Activated T-cell treated with anti-CD3 and anti-CD28 coated beads for 24 hours (primary cell): ENCODE data around the gene LEKR1.
A peak's percentile ranks its signal among the peaks of the same experiment; 100 is the strongest.
"Not testable (repeated sequence)": the region's sequence is repeated elsewhere in the genome, so short reads cannot be mapped to it uniquely, and the experiment has no call there.

Experiments used
- DNase-seq: peaks from one replicate; pipeline ENCODE4 v3.0.0-alpha.2; 2020; ENCODE audit warnings: low read depth

Gene LEKR1

DNA sequence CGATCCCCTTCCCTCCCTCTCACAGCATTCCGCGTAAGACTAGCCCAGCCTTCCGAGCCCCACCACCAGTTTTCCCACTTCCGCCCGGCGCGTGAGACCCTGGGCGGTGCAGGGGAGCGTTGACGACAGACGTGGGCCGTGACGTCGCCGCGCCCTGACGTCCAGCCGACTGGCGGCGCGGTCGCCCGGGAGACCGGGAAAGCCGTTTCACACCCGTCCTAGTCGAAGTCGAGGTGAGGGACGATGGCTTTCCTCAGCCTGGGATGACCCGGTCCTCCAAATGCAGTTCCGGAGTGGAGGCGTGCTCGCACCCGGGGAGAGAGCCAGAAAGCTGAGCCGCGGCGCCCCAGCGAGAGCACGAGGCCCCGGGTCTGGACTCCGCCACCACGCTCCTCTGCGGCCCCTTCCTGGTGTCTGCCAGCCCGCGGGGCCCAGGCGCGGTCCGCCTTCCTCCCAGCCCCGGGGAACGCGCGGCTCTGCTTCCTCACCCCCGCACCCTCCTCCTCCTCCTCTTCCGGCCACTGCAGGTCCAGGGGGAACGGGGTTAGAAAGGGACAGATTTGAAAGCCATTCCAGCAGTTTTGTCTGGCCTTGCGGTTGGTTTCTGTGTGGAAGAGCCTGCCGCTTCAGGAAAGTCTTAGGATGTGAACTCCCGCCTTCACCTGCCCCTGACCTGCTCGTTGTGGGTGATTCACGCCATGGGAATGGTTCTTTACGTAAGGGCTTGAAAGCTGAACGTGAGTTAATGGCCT is at the start of gene LEKR1:
Gene LEKR1, plus strand, starts transcription at position 210 of the 752 bp plus-strand sequence. CDS start 2,977 bp downstream, outside the sequence.
- peak; percentile 67 for DNase-seq

DNA sequence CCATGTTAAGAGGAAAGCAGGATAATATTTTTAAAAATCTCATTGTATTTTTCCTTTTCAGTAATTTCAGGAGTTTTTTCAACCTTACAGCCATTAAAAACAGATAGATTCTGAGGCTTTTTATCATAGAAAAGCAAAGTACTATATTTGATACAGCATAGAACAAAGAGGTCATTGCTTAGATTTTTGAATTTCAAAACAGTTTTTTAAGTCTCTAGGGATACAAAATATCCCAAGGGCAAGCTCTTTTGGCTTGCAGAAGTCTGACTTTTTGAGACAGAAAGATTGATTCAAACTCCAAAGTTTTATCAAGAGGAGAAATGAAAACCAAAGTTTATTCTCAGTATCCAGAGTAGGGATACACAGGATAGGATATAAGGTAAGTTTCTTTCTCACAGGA is 49.3 kb upstream of the LEKR1 start:
- DNase-seq, result no peak

DNA sequence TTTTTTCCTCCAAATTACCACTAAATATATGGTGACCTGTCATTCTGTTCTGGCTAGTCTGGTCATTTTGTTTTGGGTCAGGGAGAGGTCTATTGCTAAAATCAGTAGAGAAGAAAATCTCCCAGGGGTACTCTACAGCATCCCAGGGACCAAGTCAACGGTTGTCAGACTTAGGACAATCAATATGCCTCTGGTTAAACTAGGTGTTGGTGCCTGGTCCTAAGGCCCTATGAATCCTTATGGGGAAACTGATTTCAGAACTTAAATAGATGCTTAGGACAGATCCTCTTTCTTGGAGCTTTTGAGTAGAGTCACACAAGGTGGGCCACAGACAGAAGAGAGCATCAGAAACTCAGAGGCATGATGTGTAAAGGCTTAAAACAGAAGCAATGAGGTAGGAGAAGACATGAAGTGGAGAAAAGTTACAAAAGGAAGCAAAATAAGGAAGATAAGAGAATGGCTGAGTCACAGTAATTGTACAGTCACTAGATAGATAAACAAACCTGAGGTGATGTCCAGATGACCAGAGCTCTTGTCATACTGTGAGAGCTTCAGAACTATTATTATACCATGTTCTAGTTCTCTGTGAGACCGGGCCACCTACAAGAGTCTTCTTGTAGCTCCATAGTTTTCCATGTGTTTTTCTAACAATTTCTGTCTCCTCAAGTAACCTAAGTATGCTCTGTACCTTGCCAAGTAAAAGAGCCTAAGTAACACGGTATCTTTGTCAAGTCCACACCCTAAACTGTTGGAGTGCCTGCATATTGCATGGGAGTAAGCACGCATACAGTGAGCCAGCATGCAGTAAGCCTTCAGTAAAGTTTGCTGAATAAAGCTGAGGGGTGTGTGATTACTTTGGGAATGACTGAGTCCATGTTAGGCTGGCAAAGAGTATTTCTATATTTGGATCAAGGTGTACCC is 44.6 kb upstream of the LEKR1 start:
- DNase-seq, result no peak

DNA sequence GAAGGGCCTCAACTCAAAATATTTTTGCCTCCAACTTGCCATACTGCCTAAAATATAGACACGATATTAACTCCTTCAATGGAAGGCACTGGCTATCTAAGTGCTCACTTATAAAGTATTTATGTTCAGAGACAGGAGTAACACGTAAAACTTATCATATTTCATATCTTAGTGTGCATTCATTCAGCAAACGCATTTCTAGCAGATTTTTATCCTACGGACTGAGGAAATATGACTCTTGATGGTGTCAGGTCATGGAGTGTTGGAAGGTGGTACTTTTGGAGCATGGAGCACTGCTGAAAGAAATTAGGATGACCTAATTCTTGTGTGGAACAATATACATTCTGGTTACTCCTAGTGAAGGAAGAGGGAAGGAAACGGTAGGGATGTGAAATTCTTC is 43.8 kb upstream of the LEKR1 start:
- no peak for DNase-seq

DNA sequence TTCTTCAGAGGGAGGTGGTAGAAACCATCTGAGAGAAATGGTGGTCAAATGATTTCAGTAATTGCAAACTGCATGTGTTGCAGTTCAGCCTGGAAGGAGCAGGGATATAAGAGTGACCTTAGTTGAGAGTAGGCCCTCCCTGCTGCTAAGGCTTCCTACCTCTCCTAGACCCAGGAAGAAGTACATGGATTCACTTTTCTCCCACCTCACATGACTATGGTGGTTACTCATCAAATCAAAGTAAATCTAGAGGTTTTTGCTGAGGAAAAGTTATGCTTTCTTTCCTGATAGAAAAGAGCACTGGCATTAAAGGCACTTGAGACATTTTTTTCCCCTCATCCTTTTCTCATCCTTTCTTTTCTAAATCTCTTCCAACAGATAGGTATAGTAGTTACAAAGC is 43.2 kb upstream of the LEKR1 start:
- no peak for DNase-seq

DNA sequence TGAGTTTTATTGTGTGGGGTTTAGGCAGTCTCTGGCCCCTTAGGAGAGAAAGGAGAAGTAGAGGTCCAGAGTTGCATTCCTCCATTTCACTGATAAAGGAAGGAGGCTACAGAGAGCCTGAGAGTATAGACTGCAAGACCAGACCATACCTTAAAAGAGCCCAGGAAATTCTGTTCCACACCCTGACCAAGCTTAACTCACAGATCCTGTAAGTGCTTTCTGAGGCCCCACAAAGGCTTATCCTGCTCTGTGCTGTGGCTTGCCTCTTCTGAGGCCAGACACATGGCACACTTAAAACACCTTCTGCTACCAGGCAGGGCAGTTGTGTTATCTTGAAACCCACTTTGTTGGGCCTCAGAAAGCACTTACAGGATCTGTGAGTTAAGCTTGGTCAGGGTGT is 39.2 kb upstream of the LEKR1 start:
- no peak for DNase-seq

DNA sequence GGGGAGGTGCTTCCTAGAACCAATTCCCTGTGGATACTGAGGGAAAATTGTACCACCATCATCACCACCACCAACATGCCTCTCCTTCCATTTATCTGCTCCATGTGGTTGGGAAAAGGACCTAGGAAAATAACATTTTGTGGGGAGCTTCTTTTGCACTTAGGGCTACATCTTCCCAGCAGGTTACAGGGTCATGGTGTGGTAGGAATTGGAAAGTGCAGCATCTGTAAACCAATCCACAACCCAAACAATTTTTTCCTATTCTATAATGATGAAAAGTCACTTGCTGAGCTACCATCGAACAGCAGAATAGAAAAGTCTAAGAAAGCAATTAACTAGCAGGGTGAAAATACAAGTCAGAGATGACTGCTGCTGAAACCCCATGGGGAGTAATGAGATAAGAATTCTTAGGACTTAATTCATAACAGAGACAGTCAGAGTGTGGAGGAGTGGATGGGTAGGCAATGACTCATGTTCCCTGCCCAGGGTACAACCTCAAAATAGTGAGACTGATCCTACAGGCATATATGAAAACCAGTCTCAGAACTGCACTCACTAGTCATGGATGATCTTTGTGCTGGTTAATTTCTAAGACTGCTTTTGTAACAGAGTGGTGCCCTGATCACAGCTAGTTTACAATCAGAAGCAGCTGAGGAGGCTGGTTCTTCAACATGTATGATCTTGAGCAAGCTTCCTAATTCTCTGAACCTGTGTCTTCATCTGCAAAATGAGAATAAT is 38.1 kb upstream of the LEKR1 start:
- peak; percentile 25 for DNase-seq

DNA sequence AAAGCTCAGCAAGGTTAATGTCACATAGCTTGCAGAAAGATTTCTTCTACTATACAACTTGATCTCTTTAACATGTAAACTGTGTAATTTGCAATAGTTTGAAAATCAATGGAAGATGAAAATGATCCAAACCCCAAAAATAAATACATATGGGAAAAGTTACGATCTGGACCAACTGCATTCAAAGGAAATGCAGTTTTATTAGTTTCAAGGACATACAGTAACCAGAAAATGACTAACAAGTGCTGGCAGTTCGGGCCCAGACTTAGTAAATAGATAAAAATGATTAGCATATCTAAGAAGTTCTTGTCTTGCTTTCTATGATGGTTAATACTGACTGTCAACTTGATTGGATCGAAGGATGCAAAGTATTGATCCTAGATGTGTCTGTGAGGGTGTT is 37.3 kb upstream of the LEKR1 start:
- DNase-seq, result no peak

DNA sequence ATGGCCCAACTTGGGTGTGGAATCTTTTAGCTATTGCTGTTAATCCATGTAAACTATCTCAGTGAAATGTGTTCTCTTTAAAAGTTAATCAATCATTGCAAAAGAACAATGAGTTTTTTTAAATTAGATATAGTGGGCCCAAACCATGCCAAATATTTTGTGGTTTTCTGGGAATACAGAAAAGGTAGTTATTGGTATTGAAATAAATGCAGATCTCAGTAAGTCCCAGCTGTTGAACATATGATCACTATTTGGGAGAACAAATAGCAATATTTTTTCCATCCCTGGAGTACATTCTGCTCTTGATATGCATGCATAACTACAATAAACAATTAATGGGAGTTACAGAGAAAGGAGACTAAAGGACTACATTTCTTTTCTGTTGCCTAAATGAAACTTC is 36.0 kb upstream of the LEKR1 start:
- DNase-seq, result no peak

DNA sequence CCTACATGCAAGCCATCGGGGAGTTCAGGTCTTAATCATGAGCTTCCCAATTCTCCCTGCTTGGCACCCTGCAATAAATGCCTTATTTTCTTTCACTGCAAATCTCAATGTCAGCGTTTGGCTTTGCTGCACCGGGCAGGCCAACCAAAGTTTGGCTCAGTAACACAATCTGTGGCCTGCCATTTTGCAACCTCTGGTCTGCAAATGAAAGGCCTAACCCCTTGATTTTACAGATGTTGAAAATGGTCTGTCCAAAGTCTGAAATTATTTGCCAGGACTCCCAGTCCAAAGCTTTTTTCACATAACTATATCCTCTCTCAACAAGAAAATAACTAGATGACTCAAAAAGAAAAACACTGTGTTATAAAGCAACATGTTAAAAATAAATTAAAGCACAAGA is 34.0 kb upstream of the LEKR1 start:
- DNase-seq, result no peak

DNA sequence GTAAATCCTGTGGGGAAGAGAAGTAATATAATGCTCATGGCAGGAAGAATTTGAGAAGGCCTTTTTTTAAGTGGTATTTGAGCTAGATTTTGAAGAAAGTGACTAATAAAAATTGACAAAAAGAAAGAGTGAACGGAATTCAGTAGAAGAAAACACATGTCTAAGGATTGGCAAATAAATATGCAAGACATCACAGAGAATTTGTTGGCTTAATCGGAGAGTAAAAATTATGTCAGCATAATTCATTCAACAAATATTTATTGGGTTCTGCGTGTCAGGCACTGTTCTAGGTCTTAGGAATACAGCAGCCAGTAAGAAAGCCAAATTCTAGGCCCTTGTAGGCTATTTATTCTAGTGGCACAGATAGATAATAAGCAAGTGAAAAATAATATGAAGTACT is 33.6 kb upstream of the LEKR1 start:
- no peak for DNase-seq

DNA sequence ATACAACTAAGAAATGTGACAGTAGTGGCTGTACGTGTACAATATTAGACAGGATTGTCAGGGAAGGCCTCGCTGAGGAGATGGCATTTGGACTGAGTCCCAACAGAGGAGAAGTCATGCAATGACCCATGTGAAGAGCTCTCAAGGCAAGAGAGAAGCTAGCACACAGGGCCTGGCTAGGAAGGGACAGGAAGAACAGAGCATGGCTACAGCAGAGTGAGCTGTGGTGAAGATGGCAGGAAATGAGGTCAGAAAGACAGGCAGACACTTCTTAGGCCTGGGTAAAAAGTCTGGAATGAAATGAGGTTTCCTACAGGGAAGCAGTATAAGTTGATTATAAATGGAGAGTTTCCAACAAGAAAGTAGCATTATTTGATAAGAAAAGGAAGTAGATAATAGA is 33.2 kb upstream of the LEKR1 start:
- DNase-seq, result no peak

DNA sequence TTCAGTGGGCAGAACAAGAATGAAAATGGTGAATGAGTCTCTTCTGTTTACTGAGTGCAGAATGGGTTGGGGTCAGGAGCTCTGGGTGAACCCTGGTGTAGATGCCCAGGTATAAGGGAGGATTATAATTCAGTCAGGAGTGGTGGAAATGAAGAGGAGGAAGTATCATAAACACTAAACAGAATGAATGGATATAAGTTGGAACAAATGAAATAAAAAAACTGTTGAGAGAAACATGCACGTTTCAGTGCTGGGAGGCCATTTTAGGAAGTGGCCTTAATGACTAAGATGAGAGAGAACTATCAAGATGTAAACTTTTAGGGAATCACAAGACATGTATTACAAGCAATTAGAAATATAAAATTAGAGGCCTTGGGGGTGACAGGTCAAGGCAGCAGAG is 32.8 kb upstream of the LEKR1 start:
- DNase-seq, result no peak

DNA sequence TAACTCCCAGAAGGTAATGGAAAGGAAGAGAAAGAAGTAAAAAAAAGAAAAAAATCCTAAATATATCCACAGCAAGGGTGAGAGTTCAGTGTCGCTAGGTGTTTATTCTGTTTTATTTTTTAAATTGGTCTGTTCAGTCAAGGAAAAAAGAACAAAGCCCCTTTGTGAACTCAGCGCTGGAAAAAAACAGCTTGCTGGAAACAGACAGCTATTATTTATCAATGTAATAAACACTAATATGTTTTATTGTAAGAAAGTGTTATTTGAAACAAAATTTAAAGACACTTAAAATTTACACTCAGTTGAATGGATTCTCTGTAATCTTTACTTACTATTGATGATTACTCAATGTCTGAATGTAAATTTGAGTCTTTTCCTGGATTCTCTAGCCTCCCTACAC is 32.3 kb upstream of the LEKR1 start:
- no peak for DNase-seq

DNA sequence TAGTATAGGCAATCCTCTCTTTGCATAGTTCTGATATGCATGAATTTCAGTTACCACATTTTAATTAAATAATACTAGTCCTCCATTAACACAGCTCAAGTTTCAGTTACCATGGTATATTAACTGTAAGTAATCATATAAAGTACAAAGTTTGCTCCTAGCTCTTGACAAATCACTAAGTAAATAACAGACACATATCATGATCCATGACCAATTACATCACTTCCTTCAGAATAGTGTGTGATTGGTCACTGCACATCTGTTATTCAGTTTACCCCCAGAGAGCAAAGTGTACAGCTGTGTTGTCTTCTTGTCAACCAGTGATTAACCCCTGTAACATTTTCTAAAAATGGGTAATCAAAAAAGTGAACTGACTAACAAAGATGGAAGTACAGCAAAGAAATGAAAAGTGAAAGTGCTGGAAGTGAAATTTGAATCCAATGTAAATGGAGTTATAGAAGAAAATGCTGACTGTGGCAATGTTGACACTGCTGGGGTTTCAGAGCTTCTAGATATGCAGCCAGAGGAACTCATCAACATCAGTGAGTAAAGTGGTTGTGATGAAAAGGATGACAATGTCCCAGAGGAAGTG is 30.2 kb upstream of the LEKR1 start:
- DNase-seq, result no peak

DNA sequence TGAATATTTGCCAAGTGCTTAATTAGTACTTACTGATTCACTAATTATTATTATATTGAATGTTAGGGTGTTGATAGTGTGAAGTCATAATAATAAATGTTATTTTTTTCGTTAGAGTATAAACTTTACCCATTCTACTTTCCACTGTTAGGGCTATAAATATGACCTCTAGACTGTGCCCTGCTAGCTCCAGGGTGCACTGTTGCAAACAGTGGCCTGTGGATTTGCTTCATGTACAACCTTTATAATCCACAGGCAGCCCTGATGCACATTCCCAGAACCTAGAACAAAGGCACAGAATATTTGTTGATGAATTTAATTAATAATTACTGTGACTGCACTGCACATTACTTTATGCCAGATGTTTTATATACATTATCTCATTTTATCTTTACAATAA is 28.8 kb upstream of the LEKR1 start:
- DNase-seq, result no peak

DNA sequence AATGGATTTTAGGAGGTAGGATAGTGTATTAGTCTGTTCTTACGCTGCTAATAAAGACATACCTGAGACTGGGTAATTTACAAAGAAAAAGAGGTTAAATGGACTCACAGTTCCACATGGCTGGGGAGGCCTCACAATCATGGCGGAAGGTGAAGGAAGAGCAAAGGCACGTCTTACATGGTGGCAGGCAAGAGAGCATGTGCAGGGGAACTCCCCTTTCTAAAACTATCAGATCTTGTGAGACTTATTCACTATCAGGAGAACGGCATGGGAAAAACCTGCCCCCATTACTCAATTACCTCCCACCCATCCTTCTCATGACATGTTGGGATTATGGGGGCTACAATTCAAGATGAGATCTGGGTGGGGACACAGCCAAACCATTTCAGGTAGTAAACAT is 25.9 kb upstream of the LEKR1 start:
- DNase-seq, result not testable (repeated sequence)

DNA sequence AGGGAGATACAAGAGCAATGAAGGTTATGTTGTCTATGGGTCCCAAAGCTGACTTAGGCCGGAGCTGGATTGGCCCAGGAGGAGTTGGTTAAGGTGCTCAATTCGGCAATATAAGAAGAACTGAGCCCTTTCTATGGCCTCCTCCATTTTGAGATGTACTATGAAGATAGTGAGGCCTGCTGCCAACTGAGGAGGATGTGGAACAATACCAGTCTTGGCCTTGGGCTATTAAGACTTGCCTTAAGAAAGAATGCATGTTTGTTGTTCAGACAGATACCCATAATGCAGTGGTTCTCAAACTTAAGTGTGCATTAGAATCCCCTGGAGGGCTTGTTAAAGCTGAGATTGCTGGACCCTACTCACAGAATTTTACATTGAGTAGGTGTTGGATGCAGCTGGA is 24.4 kb upstream of the LEKR1 start:
- no peak for DNase-seq

DNA sequence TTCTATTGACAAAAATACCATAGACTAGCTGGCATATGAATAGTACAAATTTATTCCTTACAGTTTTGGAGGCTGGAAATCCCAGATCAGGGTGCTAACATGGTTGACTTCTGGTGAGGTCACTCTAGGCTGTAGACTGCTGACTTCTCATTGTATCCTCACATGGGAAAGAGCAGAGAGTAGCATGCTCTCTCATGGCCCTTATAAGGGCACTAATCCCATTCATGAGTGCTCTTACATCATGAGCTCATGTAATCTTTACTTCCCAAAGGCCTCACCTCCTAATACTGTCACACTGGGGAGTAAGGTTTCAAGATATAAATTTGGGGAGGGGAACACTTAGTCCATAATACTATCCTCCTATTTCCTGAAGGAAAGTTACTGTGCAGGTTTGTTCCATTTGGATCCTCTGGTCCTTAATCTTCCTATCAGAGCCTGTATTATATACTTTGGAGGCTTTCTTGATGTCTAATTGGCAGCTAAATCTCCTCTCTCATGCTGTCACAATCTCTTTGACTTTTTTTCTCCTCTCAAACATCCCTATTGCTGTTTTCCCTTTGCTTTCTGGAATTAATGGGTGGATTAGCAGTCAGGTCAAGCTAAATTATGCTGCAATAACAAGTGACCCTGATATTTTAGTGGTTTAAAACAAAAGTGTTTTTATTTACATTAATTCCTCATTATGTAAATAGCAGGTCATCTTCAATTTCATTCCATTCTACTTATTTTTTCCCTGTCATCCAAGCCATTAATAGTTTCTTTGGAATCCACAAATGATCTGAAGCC is 23.1 kb upstream of the LEKR1 start:
- DNase-seq, result no peak

DNA sequence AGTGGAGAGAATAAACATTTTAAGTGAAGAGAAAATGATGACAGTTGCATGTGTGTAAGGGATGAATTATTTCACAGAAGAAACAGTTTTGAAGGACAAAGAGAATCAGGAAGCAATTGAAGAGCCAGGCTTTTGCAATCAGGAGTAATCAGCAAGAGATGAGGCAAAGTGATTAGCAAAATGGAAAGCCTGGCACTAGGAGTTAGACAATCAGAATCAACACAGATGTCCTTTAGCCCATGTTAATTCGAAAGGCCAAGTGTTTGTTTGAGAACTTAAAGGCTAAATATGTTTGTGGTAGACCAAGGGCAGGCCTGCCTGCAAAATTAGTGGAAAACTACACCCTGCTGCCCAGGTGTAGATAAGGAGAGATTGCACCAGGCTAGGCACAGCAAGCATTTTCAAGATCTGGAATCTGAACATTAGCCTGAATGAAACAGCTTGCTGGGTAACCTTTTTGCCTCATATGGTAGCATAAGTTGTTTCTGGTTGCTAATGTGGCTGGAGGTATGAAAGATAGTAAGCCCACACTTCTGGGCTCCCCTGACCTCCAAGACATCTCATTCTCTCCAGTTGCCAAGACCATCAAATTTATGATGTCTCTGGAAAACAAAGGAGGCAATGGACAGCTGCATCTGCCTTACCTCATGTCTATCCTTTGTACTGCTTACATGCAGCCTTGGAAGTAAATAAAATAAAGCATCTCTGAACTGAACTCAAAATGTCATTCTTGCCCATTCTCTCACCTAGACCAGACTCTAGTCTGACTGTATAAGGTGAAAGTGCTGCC is 22.0 kb upstream of the LEKR1 start:
- DNase-seq, result no peak

DNA sequence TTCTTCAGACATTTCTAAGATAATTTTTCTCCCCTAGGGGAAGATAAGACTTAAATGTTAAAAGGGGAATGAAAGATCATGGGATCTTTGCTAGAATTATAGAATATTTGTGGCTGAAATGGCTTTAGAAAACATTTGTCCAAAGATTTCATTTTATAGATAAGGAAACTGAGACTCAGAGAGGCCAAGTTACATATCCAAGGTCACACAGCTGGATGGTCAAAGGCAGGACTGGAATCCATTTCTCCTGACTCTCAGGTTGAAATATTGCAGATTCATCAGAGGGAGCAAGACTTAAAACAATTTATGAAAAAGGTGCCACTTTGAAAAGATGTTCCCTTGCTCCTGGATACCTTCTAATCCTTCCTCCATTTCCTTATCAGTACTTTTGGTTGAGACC is 19.5 kb upstream of the LEKR1 start:
- DNase-seq, result no peak
